Posterior cingulate gyrus (tissue), 11 donors: ENCODE results near the gene CRABP1.

Experiments used
- DNase-seq, 10 donors: peaks; one replicate each; pipeline versions ENCODE4 v3.0.0 to v3.0.0-alpha.2; 2020 to 2021; ENCODE audit warnings: mixed read lengths in 3 of 10
- intact Hi-C: fragments of 100-400 bp; cut with DNase I; formaldehyde crosslinking; loops from one replicate; pipeline ENCODE4 v1.15.1; 2023

Gene CRABP1

GRCh38 chr15:78343276-78344060, 3.3 kb downstream of the CRABP1 start:
- intact Hi-C loops = no loop called here
- DNase-seq = no peak

GRCh38 chr15:78345396-78346125, 5.4 kb downstream of the CRABP1 start:
- intact Hi-C loops = no loop called here
- no peak for DNase-seq

DNA sequence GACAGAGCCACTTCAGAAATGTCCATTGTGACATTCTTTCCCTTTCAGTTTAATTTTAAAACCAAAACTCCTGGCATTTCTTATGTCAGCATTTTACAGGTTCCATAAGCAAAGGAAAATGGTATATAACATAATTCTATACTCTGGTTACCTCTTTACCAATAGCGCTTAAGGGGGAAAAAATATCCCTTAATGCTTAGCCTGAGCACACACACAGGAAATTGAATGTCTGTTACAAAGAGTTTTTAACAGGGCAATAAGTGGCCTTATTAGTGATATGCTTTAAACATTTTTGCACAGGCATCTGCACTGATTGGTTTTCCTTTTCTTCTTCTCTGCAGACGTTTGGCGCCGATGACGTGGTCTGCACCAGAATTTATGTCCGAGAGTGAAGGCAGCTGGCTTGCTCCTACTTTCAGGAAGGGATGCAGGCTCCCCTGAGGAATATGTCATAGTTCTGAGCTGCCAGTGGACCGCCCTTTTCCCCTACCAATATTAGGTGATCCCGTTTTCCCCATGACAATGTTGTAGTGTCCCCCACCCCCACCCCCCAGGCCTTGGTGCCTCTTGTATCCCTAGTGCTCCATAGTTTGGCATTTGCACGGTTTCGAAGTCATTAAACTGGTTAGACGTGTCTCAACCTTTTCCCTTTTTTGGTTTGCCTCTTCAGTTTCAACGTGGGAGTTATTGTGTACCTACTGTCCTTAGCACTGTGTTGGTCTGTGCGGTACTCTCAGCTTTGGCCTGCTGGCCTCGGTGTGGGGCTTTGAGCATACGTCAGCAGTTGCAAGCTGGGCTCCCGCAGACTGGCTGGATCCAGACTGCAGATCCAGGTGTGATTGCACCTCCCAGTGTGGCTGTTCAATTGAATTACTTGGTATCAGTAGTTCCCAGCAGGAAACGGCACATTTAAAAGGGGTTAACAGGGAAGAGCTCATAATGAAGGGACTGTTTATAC, 7.7 kb downstream of the CRABP1 start:
- DNase-seq = no peak
- intact Hi-C loops = no loop called here

GRCh38 chr15:78350058-78350457, 9.9 kb downstream of the CRABP1 start:
- no peak for DNase-seq
- intact Hi-C loops = no loop called here

- intact Hi-C loops = no loop called here
Observed at GRCh38 chr15:78351539-78351938, 11.4 kb downstream of the CRABP1 start.

GRCh38 chr15:78353093-78353492, 12.9 kb downstream of the CRABP1 start:
- no peak for DNase-seq
- intact Hi-C loops = no loop called here

More at GRCh38 chr15:78351539-78351938, 11.4 kb downstream of the CRABP1 start:
- no peak for DNase-seq

GRCh38 chr15:78355177-78355576, 15.0 kb downstream of the CRABP1 start:
- no peak for DNase-seq
- intact Hi-C loops = no loop called here

- intact Hi-C loops = no loop called here
- DNase-seq = no peak
Observed at GRCh38 chr15:78358102-78358870, 18.1 kb downstream of the CRABP1 start.

GRCh38 chr15:78359041-78359808, 19.1 kb downstream of the CRABP1 start:
- no peak for DNase-seq

GRCh38 chr15:78360367-78360801, 20.2 kb downstream of the CRABP1 start:
- intact Hi-C loops = no loop called here
- DNase-seq = no peak

More at GRCh38 chr15:78359041-78359808, 19.1 kb downstream of the CRABP1 start:
- intact Hi-C loops = no loop called here

DNA sequence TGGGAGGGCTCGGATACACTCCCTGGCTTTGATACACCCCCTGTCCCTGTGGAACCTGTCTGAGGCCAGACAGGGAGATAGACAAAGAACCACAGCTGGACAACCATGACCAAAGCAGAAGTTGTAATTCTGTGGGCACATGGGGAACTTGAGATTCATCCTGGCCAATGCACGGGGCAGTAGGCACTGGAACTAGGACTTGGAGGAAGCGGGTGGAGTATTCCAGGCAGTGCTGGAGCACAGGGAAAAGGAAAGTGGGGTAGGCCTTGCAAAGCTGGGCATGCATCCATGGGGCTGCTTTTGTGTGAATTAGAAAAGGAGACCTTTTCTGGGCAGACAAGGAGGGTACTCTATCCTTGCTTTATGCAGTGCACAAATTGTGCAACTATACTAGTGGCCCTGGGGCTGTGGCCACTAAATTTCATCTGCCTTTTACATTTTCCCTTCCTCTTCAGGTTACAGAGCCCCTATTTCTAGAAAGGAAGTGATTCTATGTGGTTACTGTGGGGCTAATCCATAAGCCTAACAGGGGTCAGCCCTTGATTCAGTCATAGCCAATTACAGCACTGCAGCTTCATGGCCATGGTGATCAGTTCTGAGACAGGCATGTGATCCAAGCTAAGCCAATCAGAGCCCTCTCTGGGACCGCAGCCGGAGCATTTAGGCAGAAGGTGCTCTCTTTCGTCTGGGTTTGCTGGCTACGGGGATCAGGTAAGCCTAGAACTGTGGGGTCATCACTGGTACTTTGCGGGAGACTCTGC, 21.0 kb downstream of the CRABP1 start:
- intact Hi-C loops = no loop called here
- DNase-seq = no peak

DNA sequence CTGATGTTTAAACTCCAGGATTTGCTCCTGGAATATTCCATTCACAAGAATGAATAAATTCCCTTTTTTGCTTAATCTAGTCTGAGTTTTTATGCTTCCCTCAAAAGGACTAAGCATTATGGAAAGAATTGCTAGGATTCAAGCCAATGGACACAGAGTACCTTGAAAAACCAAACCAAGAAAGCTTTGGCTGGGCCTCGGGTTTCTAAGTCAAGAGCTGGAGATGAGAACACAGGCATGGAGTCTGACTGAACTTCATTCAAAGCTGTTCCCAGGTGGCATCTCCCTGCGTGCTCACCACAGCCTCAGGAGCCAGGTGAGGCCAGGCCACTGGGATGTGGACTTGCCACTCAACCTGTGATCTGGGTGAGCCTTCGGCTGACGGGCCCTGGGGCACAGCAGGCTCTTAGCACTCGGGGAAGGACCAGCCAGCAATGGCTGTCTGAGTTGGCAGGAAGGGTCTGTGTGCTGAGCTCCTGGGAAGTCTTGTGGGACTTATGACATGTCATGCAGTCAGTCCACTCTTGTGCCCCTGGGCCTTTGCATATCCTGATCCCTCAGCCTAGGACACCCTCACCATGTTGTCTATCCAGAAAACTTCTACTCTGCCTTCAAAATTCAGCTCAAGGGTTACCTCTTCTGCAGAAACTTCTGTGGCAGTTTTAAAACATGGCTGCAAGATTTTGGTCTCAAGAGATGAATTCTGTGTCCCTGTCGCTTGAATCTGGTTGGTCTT, 21.8 kb downstream of the CRABP1 start:
- intact Hi-C loops = no loop called here
- no peak for DNase-seq

- DNase-seq = no peak
- intact Hi-C loops = no loop called here
Observed at GRCh38 chr15:78362716-78363380, 22.7 kb downstream of the CRABP1 start.

GRCh38 chr15:78363381-78363734, 23.2 kb downstream of the CRABP1 start:
- intact Hi-C loops = no loop called here
- no peak for DNase-seq

GRCh38 chr15:78364233-78364632, 24.1 kb downstream of the CRABP1 start:
- DNase-seq = peak; percentile 51 to 97 (median 76)
- intact Hi-C loops = no loop called here

DNA sequence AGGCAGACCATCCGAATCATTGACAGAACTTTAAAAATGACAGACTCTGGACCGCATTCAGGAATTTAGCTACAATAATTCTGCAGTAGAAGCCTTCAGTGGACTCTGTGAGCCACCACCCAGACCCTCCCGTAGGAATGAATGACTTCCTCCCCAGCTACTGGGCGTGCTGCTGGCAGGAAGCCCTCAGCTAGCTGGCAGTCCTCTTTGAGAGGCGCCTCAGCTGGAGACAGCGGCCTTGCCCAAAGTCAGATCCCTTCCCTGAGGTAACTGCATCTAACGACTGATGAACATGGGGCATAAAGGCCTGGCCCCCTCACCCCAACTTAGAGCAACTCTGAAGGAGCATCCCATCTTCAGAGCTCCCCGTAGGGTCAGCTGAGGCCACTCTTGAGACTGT, 25.8 kb downstream of the CRABP1 start:
- DNase-seq = no peak

GRCh38 chr15:78366342-78366741, 26.2 kb downstream of the CRABP1 start:
- intact Hi-C loops = no loop called here
- DNase-seq = no peak

More for the DNA sequence above, 25.8 kb downstream of the CRABP1 start:
- intact Hi-C loops = no loop called here
